Skeletal muscle satellite cell (primary cell): ENCODE data around the gene ZNF618.

ENCODE experiments used
- H3K27me3 ChIP-seq: 2 replicates; pipeline ENCODE4 v1.7.0; 2013; ENCODE audit warnings: low read length; ENCODE audit not compliant: control insufficient read depth, insufficient read depth
- H3K36me3 ChIP-seq: 2 replicates; pipeline ENCODE4 v1.7.0; 2013; ENCODE audit warnings: mild to moderate bottlenecking, control low read depth, low read length; ENCODE audit not compliant: insufficient read depth
- H3K4me1 ChIP-seq: 2 replicates; pipeline ENCODE4 v1.7.0; 2013; ENCODE audit warnings: low read length; ENCODE audit not compliant: control insufficient read depth, insufficient read depth
- H3K4me2 ChIP-seq: 2 replicates; pipeline ENCODE4 v1.7.0; 2013; ENCODE audit warnings: mild to moderate bottlenecking, low read length
- H3K4me3 ChIP-seq: 2 replicates; pipeline ENCODE4 v1.7.0; 2013; ENCODE audit warnings: low read length
- H3K9ac ChIP-seq: 2 replicates; pipeline ENCODE4 v1.7.0; 2013; ENCODE audit warnings: mild to moderate bottlenecking, low read depth, low read length, moderate library complexity
- H3K9me3 ChIP-seq: replicated peaks from 2 replicates; pipeline ENCODE4 v1.7.0; 2013; ENCODE audit warnings: mild to moderate bottlenecking, control low read depth, low read length

ZNF618 gene

DNA sequence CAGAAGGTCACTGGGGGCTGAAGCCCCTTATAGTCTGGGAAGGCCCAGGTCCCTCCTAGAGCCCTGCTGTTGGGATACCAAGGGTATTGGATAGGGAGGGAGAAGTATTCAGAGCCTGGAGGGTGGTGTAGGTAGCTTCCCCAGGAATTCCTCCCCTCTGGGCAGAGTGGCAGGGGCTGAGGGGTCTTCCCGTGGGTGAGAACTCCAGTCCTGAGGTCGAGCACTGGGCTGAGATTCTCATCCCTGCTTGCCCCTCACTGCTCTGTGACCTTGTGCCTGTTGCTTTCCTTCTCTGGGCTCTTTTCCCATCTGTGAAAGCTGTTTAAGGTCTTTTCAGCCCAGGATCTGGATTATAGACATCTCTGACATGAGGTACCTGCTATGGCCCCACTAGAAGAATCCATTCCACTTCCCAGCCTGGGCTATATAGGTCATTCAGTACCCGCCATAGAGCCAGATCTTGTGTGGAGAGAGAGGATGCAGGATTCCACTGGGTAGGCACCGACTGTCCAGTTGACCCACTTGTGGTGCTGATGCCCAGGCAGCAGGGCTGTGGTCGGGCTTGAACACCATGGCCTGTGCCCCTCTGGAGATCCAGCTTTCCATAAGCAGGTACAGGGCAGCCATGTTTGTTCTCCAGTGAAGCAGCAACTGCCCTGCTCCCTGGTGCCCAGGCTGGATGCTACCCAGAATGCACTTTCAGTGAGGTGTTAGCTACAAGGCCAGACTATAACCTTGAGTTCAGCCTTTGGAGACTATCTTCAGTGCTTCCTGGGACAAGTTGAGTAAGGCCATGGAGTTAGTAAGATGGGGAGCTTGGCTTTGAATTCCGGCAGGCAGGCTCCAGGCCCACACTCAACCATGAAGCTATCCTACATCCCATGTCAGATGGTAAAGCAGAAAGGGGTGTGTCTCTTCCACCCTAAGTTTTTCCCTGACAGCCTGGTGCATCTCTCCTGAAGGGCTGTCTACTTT is 141.9 kb downstream of the ZNF618 start:
- H3K9me3 ChIP-seq, result peaks cover 4% of the 10 kb centered on the region
- no peak overlapping the region for H3K4me2 ChIP-seq
- no peak overlapping the region for H3K9ac ChIP-seq
- no peaks in the 10 kb centered on the region for H3K4me1 ChIP-seq
- no peaks in the 10 kb centered on the region for H3K36me3 ChIP-seq
- no peaks in the 10 kb centered on the region for H3K27me3 ChIP-seq
- H3K4me3 ChIP-seq, result no peak overlapping the region

DNA sequence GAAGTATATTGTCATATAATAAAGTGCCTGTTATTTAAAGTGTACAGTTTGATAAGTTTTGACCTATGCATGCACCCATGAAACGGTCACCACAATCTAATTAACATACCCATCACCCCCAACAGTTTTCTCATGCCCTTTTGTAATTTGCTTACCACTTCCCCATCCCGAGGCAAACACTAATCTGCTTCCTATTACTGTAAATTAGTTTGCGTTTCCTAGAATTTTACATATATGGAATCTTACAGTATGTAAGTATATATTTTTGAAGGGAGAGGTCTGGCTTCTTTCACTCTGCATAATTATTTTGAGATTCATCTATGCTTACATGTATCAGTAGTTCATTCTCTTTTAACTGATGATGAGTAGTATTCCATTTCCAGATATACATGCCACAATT is 145.5 kb downstream of the ZNF618 start:
- Histone ChIP-seq H3K4me1 (no peaks in the 10 kb centered on the region), H3K4me2 (no peak overlapping the region), H3K36me3 (peaks cover 6% of the 10 kb centered on the region), H3K4me3 (no peak overlapping the region), H3K9me3 (peaks cover 4% of the 10 kb centered on the region), H3K9ac (no peak overlapping the region), H3K27me3 (no peaks in the 10 kb centered on the region)

DNA sequence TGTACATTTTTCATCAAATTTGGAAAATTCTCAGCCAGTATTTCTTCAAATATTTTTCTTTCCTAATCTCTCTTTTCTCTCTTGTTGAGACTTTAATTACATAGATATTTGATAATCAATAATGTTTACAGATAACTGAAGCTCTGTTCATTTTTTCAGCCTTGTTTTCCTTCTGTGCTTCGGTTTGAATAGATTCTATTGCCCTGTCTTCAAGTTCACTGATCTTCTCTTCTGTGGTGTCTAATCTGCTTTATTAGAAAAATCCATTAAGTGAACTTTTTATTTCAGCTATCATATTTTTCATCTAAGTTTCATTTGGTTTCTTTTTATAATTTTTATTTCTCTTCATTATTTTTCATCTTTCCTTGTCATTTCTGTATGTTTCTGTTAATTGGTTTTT is 147.9 kb downstream of the ZNF618 start:
- no peak overlapping the region for H3K4me2 ChIP-seq
- no peaks in the 10 kb centered on the region for H3K4me1 ChIP-seq
- no peak overlapping the region for H3K9ac ChIP-seq
- H3K27me3 ChIP-seq, result no peaks in the 10 kb centered on the region
- H3K36me3 ChIP-seq, result peaks cover 13% of the 10 kb centered on the region
- H3K9me3 ChIP-seq, result peaks cover 4% of the 10 kb centered on the region
- H3K4me3 ChIP-seq, result no peak overlapping the region

DNA sequence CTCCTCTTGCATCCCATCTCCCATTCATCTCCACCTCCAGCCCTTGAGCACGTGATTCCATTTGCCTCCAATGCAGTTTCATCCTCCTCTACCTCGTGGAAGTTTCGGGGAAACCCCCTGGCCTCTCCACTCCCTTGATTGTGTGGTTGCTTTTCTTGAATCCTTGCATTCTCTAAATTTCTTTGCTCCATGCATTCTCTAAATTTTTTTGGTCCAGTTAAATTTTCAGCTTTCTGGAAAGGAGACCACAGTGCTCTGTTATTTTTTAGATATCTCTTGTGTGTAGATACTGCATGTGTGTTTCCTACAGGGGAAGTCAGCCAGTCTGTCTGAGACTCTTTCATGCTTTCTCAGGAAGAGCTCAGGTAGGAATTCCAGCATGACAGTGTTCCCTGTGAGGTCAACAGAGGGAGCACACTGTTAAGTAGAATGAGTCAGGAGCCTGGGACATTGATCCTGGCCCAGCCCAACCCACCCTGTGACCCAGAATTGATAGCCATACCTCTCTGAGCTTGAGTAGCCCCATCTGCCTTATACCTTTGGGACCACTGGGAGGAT is 149.2 kb downstream of the ZNF618 start:
- Histone ChIP-seq H3K36me3 (peaks cover 23% of the 10 kb centered on the region), H3K4me2 (no peak overlapping the region), H3K9ac (no peak overlapping the region), H3K27me3 (no peaks in the 10 kb centered on the region), H3K4me3 (no peak overlapping the region), H3K4me1 (no peaks in the 10 kb centered on the region), H3K9me3 (peaks cover 4% of the 10 kb centered on the region)

DNA sequence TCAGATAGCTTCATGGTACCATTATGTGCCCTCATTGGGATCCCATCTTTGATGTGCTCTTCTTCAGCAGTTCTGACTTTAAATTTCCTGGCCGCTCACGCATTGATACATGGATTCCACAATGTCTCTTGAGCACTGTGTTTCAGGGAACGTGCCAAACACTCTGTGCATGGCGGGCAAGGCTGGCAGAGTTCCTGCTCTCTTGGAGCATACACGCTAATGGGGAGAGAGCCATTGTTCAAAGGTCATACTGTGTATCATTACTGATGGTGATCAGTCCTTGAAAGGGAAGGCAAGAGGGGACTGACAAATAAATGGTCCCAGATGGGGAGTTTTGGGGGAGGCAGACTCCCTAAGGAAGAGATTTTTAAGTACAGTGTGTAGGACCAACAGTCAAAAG is 149.7 kb downstream of the ZNF618 start:
- H3K4me1 ChIP-seq, result no peaks in the 10 kb centered on the region
- H3K9me3 ChIP-seq, result peaks cover 4% of the 10 kb centered on the region
- no peak overlapping the region for H3K4me2 ChIP-seq
- no peak overlapping the region for H3K9ac ChIP-seq
- no peaks in the 10 kb centered on the region for H3K27me3 ChIP-seq
- H3K4me3 ChIP-seq, result no peak overlapping the region
- H3K36me3 ChIP-seq, result peaks cover 23% of the 10 kb centered on the region

DNA sequence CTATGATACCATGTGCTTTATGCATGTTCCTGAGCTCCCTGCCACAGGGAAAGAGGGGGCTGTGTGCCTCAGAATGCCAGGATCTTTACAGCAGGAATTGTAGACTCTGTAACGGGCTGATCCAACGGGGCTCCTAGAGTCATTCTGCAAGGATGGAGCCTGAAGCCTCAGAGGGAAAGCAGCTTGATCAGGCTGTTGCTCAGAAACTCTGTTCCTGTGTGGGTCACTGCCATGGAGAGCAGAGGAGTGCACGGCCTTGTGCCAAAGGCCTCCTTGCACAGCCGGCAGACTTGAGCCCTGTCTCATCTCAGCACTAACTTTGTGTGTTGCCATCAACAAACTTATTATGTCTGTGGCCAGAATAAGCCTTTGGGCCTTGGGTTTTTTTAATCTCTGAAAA is 150.2 kb downstream of the ZNF618 start:
- Histone ChIP-seq H3K9ac (no peak overlapping the region), H3K9me3 (peaks cover 4% of the 10 kb centered on the region), H3K4me1 (no peaks in the 10 kb centered on the region), H3K36me3 (peaks cover 23% of the 10 kb centered on the region), H3K27me3 (no peaks in the 10 kb centered on the region), H3K4me2 (no peak overlapping the region), H3K4me3 (no peak overlapping the region)

DNA sequence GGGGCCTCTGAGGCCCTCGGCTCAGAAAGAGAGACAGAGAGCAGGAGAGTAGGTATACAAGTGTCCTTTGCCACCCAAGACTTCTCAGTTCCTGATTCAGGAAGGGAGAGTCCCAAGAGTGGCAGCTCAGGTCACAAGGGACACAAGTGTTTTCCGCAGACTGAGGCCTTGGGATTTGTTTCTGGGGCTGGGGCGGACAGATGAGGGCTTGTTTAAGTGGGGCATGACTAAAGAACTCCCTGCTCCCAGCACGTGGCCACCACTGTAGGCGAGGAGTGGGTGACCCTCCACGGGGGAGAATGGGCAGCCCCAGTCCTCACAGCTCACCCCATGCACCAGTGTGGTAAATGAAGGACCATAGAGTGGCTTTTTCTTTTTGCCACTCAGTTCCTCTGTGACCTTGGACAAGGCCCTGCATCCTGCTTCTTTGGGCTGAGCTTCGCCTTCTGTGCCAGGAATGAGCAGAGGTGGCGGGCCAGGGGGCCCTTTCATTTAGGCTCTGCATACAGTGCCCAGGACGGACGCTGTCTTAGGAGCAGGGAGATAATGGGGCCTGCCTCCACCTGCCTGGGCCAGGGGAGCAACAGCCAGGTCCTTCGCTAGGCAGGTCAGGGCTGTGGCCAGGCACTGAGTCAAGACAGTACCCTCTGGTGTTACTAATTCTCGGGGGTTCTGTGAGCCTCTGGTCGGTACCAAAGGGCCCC is 151.2 kb downstream of the ZNF618 start:
- Histone ChIP-seq H3K4me3 (no peak overlapping the region), H3K27me3 (no peaks in the 10 kb centered on the region), H3K4me2 (no peak overlapping the region), H3K36me3 (peaks cover 23% of the 10 kb centered on the region), H3K4me1 (no peaks in the 10 kb centered on the region), H3K9me3 (peaks cover 4% of the 10 kb centered on the region), H3K9ac (no peak overlapping the region)

DNA sequence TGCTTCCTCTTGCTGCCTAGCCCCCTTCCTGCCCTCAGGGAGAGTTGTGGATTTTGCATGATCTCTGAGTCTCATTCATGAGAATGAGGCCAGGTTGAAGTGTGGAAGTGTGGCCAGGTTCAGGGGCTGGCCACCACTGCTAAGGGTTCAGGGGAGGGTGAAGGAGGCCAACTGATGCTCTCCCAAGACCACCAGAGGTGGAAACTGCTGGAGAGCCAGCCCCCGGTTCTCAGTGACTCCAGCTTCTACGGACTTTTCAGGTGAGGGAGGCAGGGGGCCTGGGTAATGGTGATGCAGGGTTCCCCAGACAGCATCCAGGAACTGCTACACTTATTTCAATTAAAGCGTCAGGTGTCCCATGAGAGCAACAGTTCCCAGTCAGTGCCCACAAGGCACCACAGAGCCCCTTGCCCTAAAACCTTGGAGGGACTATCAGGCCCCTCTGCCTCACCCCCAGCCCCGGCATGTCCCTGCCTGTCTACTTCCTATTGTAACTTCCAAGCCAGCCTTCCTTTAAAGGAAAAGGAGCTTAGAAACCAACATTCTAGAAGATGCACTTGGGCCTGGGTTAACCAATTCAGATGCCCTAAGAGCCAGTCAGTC is 151.9 kb downstream of the ZNF618 start:
- Histone ChIP-seq H3K9me3 (no peaks in the 10 kb centered on the region), H3K4me1 (no peaks in the 10 kb centered on the region), H3K36me3 (peaks cover 23% of the 10 kb centered on the region), H3K4me3 (no peak overlapping the region), H3K27me3 (no peaks in the 10 kb centered on the region), H3K4me2 (no peak overlapping the region), H3K9ac (no peak overlapping the region)

DNA sequence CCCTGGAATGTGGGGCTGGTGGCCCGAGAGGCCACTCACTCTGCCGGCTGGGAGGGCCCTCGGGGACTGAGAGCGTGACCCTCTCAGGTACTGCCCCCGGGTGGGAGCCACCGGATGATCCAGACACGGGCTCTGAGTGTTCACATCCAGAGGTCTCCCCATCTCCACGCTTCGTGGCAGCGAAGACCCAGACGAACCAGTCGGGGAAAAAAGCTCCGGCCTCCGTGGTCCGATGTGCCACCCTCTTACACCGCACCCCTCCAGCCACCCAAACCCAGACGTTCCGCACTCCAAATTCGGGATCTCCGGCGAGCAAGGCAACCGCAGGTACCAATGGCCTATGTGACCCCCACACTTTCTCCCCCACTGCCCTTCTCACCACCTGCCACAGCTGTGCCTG is 152.5 kb downstream of the ZNF618 start:
- Histone ChIP-seq H3K36me3 (peaks cover 23% of the 10 kb centered on the region), H3K4me2 (no peak overlapping the region), H3K9ac (no peak overlapping the region), H3K4me3 (no peak overlapping the region), H3K27me3 (no peaks in the 10 kb centered on the region), H3K9me3 (no peaks in the 10 kb centered on the region), H3K4me1 (no peaks in the 10 kb centered on the region)

DNA sequence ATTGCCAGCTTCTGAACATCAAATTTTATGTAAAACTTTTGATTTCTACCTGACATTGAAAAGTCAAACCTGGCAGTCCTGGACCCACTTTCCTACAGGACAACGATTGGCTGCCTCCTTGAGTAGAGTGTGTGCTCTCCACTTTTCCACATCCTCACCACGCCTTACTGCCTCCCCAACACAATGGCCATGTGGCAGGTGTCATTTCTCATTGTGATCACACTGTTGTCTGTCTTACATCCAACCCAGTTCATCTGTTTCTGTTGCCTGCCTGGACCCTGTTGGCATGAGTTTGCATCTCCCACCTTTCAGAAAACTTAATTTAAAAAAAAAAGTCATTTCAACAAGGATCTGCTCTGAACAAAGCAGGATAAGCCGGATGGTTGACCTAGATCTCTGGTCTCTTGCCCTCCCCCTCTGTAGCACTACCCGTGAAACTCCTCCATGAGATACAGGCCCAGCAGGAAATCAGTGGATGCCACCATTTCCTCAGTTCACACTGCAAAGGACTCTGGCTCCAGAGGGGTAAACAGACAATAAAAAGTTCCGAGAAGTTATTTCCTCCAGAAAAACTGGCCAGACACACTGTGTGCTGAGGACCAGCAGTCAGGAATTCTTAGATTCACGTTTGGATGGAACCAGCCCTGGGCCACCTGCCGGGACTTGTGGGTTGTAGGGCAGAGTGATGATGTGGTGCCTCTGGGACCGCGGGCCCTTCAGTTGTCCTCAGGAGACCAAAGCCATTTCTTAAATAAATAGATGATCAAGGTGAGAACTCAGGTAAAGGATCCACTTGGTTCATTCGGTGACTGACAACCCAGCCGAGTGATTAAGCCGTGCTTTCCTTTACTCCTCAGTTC is 153.4 kb downstream of the ZNF618 start:
- Histone ChIP-seq H3K36me3 (peaks cover 28% of the 10 kb centered on the region), H3K9ac (no peak overlapping the region), H3K4me1 (no peaks in the 10 kb centered on the region), H3K4me3 (no peak overlapping the region), H3K4me2 (no peak overlapping the region), H3K9me3 (no peaks in the 10 kb centered on the region), H3K27me3 (no peaks in the 10 kb centered on the region)
